ENCODE results near the gene OTOP3. TPM values are rescaled to one million over a fixed set of nuclear protein-coding genes. Genes with fewer than 3 reads are reported as not detected.
"Not testable (repeated sequence)": the region's sequence is repeated elsewhere in the genome, so short reads cannot be mapped to it uniquely, and the experiment has no call there.

Gene OTOP3
- polyA plus RNA-seq, 4 donors = not detected

DNA sequence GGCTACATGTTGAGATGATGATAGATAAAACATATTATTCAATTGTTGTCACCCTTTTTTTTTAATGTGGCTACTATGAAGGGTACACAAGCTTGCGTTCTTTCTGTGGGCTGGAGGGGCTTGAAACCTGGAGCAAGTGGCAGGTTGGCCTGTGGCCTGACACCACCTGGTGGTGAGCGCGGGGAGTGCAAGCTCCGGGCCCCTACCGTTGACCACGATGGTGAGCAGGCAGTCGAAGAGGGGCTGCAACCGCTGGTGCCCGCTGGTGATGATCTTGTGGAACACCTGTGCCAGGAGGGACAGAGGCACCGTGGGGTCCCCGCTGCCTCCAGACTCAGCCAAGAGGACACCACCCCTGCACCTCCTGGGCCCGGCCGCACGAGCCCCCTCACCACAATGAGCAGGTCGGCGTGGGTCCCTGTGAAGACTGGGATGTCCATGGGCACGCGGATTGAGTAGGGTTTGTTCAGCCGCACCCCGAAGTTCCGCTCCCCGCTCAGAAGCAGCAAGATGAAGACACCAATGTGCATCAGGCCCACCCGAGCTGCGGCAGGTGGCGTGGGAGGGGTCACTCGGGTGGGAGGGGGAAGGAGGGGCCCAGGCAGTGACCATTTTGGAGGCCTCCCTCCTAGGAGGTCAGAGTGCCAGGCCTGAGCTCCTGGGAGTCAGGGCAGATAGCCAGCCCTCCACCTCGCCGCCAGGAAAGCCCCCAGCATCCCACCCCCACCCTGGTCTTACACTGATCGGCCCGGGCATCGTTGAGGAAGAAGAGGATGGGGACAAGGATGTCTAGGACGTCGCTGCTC lies 22.4 kb downstream of the OTOP3 start:
- DNase-seq (ENCODE audit: low read depth in 4 of 4, low spot score in 3 of 4) = no peak

DNA sequence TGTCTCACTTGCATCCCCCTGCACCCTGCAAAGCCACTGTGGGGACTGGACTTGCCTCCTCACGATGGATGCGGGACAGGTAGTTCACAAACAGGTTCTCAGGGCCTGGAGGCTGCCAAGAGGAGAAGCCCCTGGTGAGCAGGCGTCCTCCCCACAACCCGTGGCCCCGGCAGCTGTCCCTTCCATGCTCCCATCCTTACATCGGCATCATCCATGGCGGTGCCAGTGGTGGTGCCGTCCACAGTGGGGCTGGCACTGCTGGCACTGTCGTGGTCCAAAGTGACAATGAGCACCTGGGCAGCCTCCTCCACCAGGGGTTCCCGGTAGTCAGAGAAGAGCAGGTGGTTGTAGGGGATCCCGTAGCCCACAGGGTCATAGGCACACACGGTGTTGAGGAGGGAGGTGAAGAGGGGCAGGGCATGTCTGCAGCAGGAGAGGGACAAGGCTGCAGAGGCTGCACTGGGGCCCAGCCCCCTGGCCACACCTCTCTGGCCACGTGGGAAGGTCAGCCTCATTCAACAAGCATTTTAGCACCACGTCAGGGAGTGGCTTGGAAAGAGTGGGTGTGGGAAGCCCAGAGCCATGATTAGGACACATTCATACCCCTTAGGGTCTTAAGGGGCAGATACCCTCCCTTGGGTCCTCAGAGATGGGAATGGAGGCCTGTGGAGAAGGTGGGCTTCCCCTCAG lies 24.3 kb downstream of the OTOP3 start:
- DNase-seq (ENCODE audit: low read depth in 4 of 4, low spot score in 3 of 4) = no peak

- DNase-seq (ENCODE audit: low read depth in 4 of 4, low spot score in 3 of 4) = no peak
Measured at GRCh38 chr17:74960570-74961342, 25.1 kb downstream of the OTOP3 start.

GRCh38 chr17:74961657-74962350 lies 26.1 kb downstream of the OTOP3 start:
- peak in 3 of 4 donors; percentile 70 to 77 (median 72) for DNase-seq (ENCODE audit: low read depth in 4 of 4, low spot score in 3 of 4)

DNA sequence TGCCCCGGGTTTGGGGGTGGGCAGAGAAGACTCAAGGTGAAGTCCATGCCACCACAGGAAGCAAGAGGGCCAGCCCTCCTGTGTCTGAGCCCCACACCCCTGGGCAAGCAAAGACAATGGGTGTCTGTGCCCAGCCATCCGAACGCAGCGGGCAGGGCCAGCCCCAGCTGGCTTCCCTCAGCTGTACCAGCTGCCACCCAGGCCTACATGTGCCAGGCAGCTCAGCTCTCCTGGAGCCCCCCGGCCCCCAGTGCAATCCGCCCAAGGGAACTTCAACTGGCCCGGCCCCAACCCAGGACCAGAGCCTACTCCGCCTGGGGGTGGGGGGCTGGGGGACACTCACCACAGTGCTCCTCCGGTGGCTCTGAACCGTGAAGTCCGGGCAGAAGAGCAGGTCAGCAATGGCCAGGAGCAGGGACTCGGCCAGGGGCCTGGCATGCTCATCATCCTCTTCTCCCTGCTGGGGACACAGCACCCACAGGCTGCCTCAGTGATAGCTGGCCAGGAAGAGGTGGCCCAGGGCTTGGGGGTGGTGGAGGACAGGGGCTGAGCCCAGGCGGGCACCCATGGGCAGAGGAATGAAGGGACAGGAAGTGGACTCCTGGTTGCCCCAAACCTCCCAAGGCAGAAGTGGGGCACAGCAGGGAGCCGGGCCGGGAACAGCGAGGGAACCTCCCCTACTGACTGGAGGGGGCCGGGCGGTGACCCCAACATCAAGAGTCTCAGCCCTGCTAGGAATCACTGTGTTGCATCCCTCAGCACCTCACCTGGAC lies 27.1 kb downstream of the OTOP3 start:
- DNase-seq (ENCODE audit: low read depth in 4 of 4, low spot score in 3 of 4) = no peak

DNA sequence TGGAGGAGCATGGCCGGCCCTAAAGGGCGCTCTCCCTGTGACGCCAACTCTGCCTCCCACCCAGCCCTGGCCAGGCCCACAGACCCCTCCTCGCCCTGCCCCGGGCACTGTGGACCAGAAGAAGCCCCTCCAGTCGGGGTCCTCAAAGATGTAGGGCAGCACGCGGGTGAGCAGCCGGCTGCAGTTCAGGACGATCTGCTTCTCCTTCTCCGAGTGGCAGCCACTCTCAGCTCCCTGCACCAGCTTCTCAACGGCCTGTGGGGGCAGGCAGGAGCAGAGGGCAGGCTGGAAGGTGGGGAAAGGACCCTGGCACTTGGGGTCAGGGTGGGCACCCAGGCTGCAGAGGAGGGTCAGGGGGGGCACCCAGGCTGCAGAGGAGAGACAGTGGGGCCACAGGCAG lies 28.0 kb downstream of the OTOP3 start:
- DNase-seq (ENCODE audit: low read depth in 4 of 4, low spot score in 3 of 4) = no peak

GRCh38 chr17:74964246-74964761 lies 28.6 kb downstream of the OTOP3 start:
- no peak for DNase-seq (ENCODE audit: low read depth in 4 of 4, low spot score in 3 of 4)

DNA sequence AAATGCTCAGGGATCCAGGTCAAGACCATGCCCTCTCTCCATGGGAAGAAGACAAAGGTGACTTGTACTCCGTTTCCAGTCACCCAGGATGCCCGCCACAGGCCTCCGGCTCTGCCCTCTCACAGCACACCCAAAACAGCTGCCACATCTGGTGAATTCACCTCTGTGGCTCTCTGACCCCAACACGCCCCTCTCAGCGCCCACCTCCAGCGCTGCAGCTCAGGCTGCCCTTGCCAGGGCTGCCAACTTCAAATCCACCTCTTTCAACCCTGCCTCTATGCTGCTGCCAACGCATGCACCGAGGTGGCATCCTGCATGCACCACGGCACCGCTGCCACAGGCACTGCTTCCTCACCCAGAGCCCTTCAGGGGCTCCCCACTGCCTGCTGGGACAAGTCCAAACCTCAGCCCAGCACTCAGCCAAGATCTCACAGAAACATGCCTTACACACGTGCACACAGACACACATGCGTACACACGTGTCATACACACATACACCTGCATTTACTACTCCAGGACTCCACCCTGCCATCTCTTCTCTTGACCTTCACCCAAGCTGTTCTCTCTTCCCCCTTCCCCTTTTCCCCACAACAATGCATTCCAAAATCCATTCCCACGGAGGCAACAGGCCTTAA lies 29.4 kb downstream of the OTOP3 start:
- no peak for DNase-seq (ENCODE audit: low read depth in 4 of 4, low spot score in 3 of 4)

DNA sequence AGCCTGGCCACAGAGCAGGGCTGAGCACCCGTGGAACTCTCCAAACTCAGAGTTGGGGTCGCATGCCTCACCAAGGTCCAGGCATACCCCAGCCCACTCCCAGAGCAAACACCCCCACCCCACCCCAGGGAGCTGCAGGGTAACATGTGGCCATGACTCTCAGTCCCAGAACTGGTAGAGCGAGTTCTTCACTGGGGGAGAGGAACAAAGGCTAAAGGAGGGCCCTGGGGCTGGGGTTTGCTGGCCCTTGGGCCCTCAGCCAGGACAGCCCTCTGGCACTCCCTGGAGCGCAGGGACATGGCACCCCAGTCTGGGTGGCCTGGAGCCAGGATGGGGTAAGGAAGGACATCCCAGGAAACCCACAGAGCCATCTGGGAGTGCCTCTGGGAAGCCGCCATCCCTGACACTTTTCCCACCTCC lies 32.7 kb downstream of the OTOP3 start:
- DNase-seq (ENCODE audit: low read depth in 4 of 4, low spot score in 3 of 4) = no peak

GRCh38 chr17:74969501-74969900 lies 33.8 kb downstream of the OTOP3 start:
- not testable (repeated sequence) for DNase-seq (ENCODE audit: low read depth in 4 of 4, low spot score in 3 of 4)

GRCh38 chr17:74970395-74970794 lies 34.7 kb downstream of the OTOP3 start:
- no peak for DNase-seq (ENCODE audit: low read depth in 4 of 4, low spot score in 3 of 4)

DNA sequence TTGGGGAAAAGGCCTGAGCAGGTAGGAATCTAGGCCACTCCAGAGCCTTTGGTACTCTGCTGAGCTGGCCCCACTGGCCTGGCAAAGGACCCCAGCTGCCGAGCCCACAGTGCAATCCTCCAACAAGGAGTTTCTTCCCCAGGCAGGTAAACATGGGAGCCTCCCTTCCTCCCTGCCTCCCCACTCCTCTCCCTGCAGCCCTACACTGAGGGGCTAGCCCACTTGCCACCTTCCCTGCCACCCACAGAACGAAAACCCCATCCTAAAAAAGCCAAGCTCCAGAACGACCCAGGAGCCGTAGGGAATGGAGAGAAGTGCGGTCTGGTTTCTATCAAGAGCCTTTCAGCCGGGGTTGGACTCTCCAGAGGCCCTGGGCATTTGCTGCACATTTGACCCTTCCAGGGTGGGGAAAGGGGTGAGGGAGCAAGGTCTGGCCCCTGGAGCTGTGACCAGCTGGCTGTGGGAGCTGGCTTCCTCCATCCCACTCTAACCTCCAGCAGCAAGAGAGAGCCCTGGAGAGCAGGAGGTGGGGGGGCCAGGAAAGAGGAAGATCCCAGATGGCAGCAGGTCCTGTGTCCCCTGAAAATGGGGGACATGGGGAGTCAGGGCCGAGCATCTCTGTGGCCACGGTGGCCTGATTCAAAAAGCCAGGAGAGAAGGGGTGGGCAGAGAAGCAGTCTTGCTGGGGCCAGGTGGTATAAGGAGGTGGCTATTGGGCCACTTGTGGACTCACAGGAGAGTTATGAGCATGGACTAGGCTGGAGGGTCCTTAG lies 35.6 kb downstream of the OTOP3 start:
- no peak for DNase-seq (ENCODE audit: low read depth in 4 of 4, low spot score in 3 of 4)

DNA sequence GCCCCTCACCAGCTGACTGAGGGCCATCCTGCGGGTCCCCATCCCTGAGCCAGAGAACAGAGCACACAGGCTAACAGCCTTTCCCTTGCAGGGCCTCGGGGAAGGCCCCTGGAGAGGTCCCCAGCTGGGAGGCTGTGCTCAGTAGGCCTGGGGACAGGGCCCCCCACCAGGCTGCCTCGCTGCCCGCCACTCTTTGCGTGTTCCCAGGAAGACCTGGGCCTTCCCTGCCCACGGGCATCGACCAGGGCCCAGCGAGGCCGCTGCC lies 36.1 kb downstream of the OTOP3 start:
- no peak for DNase-seq (ENCODE audit: low read depth in 4 of 4, low spot score in 3 of 4)

DNA sequence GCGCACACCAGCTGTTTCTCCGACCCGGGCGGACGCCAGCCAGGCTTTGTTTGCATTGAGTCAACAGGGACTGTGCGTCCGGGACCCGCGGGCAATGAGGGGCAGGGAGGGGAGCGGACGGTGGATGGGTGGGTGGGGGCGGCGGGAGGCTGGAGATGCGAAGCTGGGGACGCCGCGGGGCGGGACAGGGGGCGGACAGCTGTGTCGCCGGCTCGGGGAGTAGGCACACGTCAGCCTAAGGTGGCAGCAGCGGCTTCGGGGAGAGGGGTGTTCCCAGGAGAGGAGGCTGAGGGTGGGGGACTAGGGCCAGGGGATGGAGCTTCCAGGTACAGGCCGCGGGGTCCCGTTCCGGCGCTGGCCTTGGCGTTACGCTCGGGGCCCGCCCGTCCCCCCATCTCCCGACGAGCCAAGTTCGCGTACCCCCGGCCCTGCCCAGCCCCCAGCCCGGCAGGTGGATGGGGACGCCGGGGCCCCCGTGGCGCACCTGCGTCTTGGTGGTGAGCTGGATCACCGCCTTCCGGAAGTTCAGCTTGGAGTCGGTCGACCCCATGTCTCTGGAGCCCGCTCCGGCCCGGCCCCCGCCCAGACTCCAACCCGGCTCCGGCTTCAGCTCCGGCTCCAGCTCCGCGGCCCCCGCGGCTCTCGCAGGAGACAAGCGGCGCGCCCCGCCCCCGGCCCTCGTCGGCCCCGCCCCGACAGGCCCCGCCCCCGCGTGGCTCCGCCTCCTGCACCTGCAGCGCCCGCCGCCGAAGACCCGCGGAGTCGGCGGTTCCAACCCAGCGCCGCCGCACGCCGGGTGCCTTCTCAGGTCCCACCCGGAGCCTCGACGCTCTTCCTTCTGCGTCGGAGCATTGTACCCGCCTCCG lies 36.6 kb downstream of the OTOP3 start, which contains the start of gene HID1:
Gene HID1 (minus strand): TSS at position 653 of the 866 bp plus-strand sequence. CDS start 103 bp downstream, at position 550.
- DNase-seq (ENCODE audit: low read depth in 4 of 4, low spot score in 3 of 4) = no peak

- no peak for DNase-seq (ENCODE audit: low read depth in 4 of 4, low spot score in 3 of 4)
Measured at GRCh38 chr17:74972973-74973328, 37.3 kb downstream of the OTOP3 start.

GRCh38 chr17:74975943-74976342 lies 40.2 kb downstream of the OTOP3 start:
- no peak for DNase-seq (ENCODE audit: low read depth in 4 of 4, low spot score in 3 of 4)

GRCh38 chr17:74977802-74978201 lies 42.1 kb downstream of the OTOP3 start:
- DNase-seq (ENCODE audit: low read depth in 4 of 4, low spot score in 3 of 4) = no peak

- no peak for DNase-seq (ENCODE audit: low read depth in 4 of 4, low spot score in 3 of 4)
Measured at GRCh38 chr17:74978240-74978639, 42.5 kb downstream of the OTOP3 start.
